ENCODE results near the gene PRPSAP1.
A peak's percentile ranks its signal among the peaks of the same experiment; 100 is the strongest.
"Not testable (repeated sequence)": the region's sequence is repeated elsewhere in the genome, so short reads cannot be mapped to it uniquely, and the experiment has no call there.

The PRPSAP1 gene

GRCh38 chr17:76367642-76368041 is 13.9 kb upstream of the PRPSAP1 start:
- no peak for TF ChIP-seq CTCF (IDR thresholded peaks at IDR 0.05; ENCODE audit: low read depth, low read length)
- DNase-seq (ENCODE audit: low read depth, low spot score) = no peak
- no peak overlapping the region for H3K4me3 ChIP-seq (ENCODE audit: low read depth, low read length)
- in situ Hi-C loops (cut with HindIII; ENCODE audit: low sequenced_read_pairs) = no loop called here

- no peak for TF ChIP-seq CTCF (IDR thresholded peaks at IDR 0.05; ENCODE audit: low read depth, low read length)
- in situ Hi-C loops (cut with HindIII; ENCODE audit: low sequenced_read_pairs) = no loop called here
- DNase-seq (ENCODE audit: low read depth, low spot score) = no peak
- no peak overlapping the region for H3K4me3 ChIP-seq (ENCODE audit: low read depth, low read length)
Observed at GRCh38 chr17:76366247-76366646, 12.5 kb upstream of the PRPSAP1 start.

GRCh38 chr17:76365256-76365903 is 11.7 kb upstream of the PRPSAP1 start:
- in situ Hi-C loops (cut with HindIII; ENCODE audit: low sequenced_read_pairs) = no loop called here
- peak; percentile 48 for TF ChIP-seq CTCF (IDR thresholded peaks at IDR 0.05; ENCODE audit: low read depth, low read length)
- H3K4me3 ChIP-seq (ENCODE audit: low read depth, low read length) = no peak overlapping the region
- DNase-seq (ENCODE audit: low read depth, low spot score) = no peak

GRCh38 chr17:76363107-76363842 is 9.6 kb upstream of the PRPSAP1 start:
- no peak overlapping the region for H3K4me3 ChIP-seq (ENCODE audit: low read depth, low read length)
- no peak for DNase-seq (ENCODE audit: low read depth, low spot score)
- TF ChIP-seq CTCF (IDR thresholded peaks at IDR 0.05; ENCODE audit: low read depth, low read length) = no peak
- in situ Hi-C loops (cut with HindIII; ENCODE audit: low sequenced_read_pairs) = no loop called here

GRCh38 chr17:76360461-76360860 is 6.7 kb upstream of the PRPSAP1 start:
- in situ Hi-C loops (cut with HindIII; ENCODE audit: low sequenced_read_pairs) = no loop called here

GRCh38 chr17:76359776-76360175 is 6.1 kb upstream of the PRPSAP1 start:
- DNase-seq (ENCODE audit: low read depth, low spot score); in situ Hi-C loops (cut with HindIII; ENCODE audit: low sequenced_read_pairs); H3K4me3 ChIP-seq (ENCODE audit: low read depth, low read length): not testable (repeated sequence)

More at GRCh38 chr17:76360461-76360860, 6.7 kb upstream of the PRPSAP1 start:
- no peak for TF ChIP-seq CTCF (IDR thresholded peaks at IDR 0.05; ENCODE audit: low read depth, low read length)
- no peak overlapping the region for H3K4me3 ChIP-seq (ENCODE audit: low read depth, low read length)
- DNase-seq (ENCODE audit: low read depth, low spot score) = no peak

GRCh38 chr17:76359375-76359774 is 5.7 kb upstream of the PRPSAP1 start:
- no peak for TF ChIP-seq CTCF (IDR thresholded peaks at IDR 0.05; ENCODE audit: low read depth, low read length)
- no peak for DNase-seq (ENCODE audit: low read depth, low spot score)
- in situ Hi-C loops (cut with HindIII; ENCODE audit: low sequenced_read_pairs) = no loop called here
- H3K4me3 ChIP-seq (ENCODE audit: low read depth, low read length) = no peak overlapping the region

Measured in astrocyte of the spinal cord (primary cell).